Fibroblast of lung (primary cell): ENCODE results near the gene CDCP2.

Experiments
- EZH2 ChIP-seq: IDR thresholded peaks from 2 replicates; pipeline ENCODE4 v1.5.1; 2012; ENCODE audit warnings: low read length, control low read depth, mild to moderate bottlenecking; ENCODE audit errors: missing control alignments
- TF ChIP-seq, protein P1 (sequence below), 2 donors: IDR thresholded peaks in 1 of 2; conservative IDR thresholded peaks in 1 of 2; 1 replicate in 1 of 2; 2 replicates in 1 of 2; pipeline ENCODE4 v1.5.1; 2011 to 2012; ENCODE audit warnings: low read length in 2 of 2, control low read depth in 1 of 2, inconsistent platforms in 1 of 2, low read depth in 1 of 2, mild to moderate bottlenecking in 1 of 2

- TF ChIP-seq, protein P1, sequence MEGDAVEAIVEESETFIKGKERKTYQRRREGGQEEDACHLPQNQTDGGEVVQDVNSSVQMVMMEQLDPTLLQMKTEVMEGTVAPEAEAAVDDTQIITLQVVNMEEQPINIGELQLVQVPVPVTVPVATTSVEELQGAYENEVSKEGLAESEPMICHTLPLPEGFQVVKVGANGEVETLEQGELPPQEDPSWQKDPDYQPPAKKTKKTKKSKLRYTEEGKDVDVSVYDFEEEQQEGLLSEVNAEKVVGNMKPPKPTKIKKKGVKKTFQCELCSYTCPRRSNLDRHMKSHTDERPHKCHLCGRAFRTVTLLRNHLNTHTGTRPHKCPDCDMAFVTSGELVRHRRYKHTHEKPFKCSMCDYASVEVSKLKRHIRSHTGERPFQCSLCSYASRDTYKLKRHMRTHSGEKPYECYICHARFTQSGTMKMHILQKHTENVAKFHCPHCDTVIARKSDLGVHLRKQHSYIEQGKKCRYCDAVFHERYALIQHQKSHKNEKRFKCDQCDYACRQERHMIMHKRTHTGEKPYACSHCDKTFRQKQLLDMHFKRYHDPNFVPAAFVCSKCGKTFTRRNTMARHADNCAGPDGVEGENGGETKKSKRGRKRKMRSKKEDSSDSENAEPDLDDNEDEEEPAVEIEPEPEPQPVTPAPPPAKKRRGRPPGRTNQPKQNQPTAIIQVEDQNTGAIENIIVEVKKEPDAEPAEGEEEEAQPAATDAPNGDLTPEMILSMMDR (conservative IDR thresholded peaks at IDR 0.05 in 1 of 2, IDR thresholded peaks at IDR 0.05 in 1 of 2; ENCODE audit: low read depth in 1 of 2, low read length in 2 of 2): no peak
- no peak for TF ChIP-seq EZH2
Observed at GRCh38 chr1:54115520-54115919, 37.3 kb downstream of the CDCP2 start.
